IMR-90 (cell line): ENCODE data around the gene TRMO. TPM values are rescaled to one million over a fixed set of nuclear protein-coding genes. Genes with fewer than 3 reads are reported as not detected.
"Not testable (repeated sequence)": the region's sequence is repeated elsewhere in the genome, so short reads cannot be mapped to it uniquely, and the experiment has no call there.

ENCODE experiments used
- ATAC-seq: fragments of 200-7000 bp; cut with Tn5 transposase; 2 replicates; pipeline ENCODE4 v1.9.1; 2020; ENCODE audit warnings: low read depth, mild to moderate bottlenecking, moderate library complexity
- BruUV-seq: library from RNA; stranded (reverse); fragments of 400-500 nt; replicated peaks from 2 replicates; lab custom pipeline; 2021; lab: Mats Ljungman, UMichigan
- CTCF ChIA-PET: fragments of 300-600 bp; formaldehyde crosslinking; extraction: SDS; loops from one replicate; lab custom pipeline; 2021; ENCODE audit warnings: antibody characterized with exemption; lab: Yijun Ruan, JAX
- POLR2A ChIA-PET: fragments of 300-600 bp; sonication (Branson Sonifier 250); formaldehyde crosslinking; loops from one replicate; lab custom pipeline; 2022; ENCODE audit warnings: antibody characterized with exemption; ENCODE audit not compliant: unreplicated experiment; lab: Charles Lee
- DNase-seq: peaks from one replicate; pipeline ENCODE4 v3.0.0; 2013
- H2AFZ ChIP-seq: replicated peaks from 2 replicates; pipeline ENCODE3; 2013; ENCODE audit warnings: low read length, mild to moderate bottlenecking; ENCODE audit not compliant: poor library complexity
- H2AK5ac ChIP-seq: 2 replicates; pipeline ENCODE4 v1.6.1; 2013; ENCODE audit warnings: low read depth, low read length, inconsistent platforms
- H2AK9ac ChIP-seq: replicated peaks from 2 replicates; pipeline ENCODE3; 2013; ENCODE audit warnings: mild to moderate bottlenecking, low read depth, low read length, moderate library complexity; ENCODE audit not compliant: poor library complexity
- H2BK120ac ChIP-seq: 2 replicates; pipeline ENCODE4 v1.6.1; 2013; ENCODE audit warnings: low read depth, low read length, inconsistent platforms
- H2BK15ac ChIP-seq: 3 replicates; pipeline ENCODE4 v1.6.1; 2013; ENCODE audit warnings: low read depth, low read length, inconsistent platforms
- H2BK20ac ChIP-seq: 2 replicates; pipeline ENCODE4 v1.6.1; 2013; ENCODE audit warnings: low read depth, mild to moderate bottlenecking, inconsistent platforms, low read length, moderate library complexity
- H2BK5ac ChIP-seq: 2 replicates; pipeline ENCODE4 v1.6.1; 2013; ENCODE audit warnings: mild to moderate bottlenecking, low read depth, low read length, inconsistent platforms; ENCODE audit not compliant: poor library complexity, severe bottlenecking
- H3K14ac ChIP-seq: replicated peaks from 2 replicates; pipeline ENCODE4 v1.6.1; 2013; ENCODE audit warnings: low read depth, low read length, inconsistent platforms
- H3K18ac ChIP-seq: 2 replicates; pipeline ENCODE4 v1.6.1; 2013; ENCODE audit warnings: low read depth, low read length, control low read depth
- H3K23ac ChIP-seq: 2 replicates; pipeline ENCODE4 v1.6.1; 2013; ENCODE audit warnings: low read depth, low read length, inconsistent platforms
- H3K27ac ChIP-seq: 2 replicates; pipeline ENCODE4 v1.5.1; 2013; ENCODE audit warnings: mild to moderate bottlenecking, control low read depth, low read length; ENCODE audit not compliant: insufficient read depth
- H3K27me3 ChIP-seq: 2 replicates; pipeline ENCODE4 v1.6.1; 2013; ENCODE audit warnings: low read length; ENCODE audit not compliant: control insufficient read depth, insufficient read depth
- H3K36me3 ChIP-seq: 2 replicates; pipeline ENCODE4 v1.6.1; 2013; ENCODE audit warnings: low read length, mixed read lengths; ENCODE audit not compliant: control insufficient read depth, insufficient read depth
- H3K4ac ChIP-seq: 2 replicates; pipeline ENCODE4 v1.6.1; 2013; ENCODE audit warnings: low read depth, low read length, inconsistent platforms
- H3K4me1 ChIP-seq: 2 replicates; pipeline ENCODE4 v1.6.1; 2013; ENCODE audit warnings: low read length, mixed read lengths; ENCODE audit not compliant: control insufficient read depth, insufficient read depth
- H3K4me2 ChIP-seq: 2 replicates; pipeline ENCODE4 v1.6.1; 2013; ENCODE audit warnings: low read depth, mild to moderate bottlenecking, control low read depth, low read length, moderate library complexity
- H3K4me3 ChIP-seq: 2 replicates; pipeline ENCODE4 v1.5.1; 2013; ENCODE audit warnings: low read depth, mild to moderate bottlenecking, control low read depth, low read length, moderate library complexity; ENCODE audit not compliant: insufficient read depth
- H3K56ac ChIP-seq: 2 replicates; pipeline ENCODE4 v1.6.1; 2013; ENCODE audit warnings: low read length, inconsistent platforms; ENCODE audit not compliant: insufficient read depth; ENCODE audit errors: extremely low read depth
- H3K79me1 ChIP-seq, 2 experiments: 2 replicates each; pipeline ENCODE4 v1.6.1; 2013; ENCODE audit warnings: low read length in 2 of 2, inconsistent platforms in 1 of 2, low read depth in 1 of 2
- H3K9ac ChIP-seq: 2 replicates; pipeline ENCODE4 v1.6.1; 2013; ENCODE audit warnings: low read depth, low read length, control low read depth
- H3K9me1 ChIP-seq: 2 replicates; pipeline ENCODE4 v1.6.1; 2013; ENCODE audit warnings: low read length, inconsistent platforms; ENCODE audit not compliant: insufficient read depth
- H3K9me3 ChIP-seq: 2 replicates; pipeline ENCODE4 v1.6.1; 2013; ENCODE audit warnings: low read length; ENCODE audit not compliant: control insufficient read depth, insufficient read depth
- H4K20me1 ChIP-seq: 2 replicates; pipeline ENCODE4 v1.6.1; 2013; ENCODE audit warnings: low read length, inconsistent platforms; ENCODE audit not compliant: insufficient read depth
- H4K5ac ChIP-seq: 2 replicates; pipeline ENCODE4 v1.6.1; 2013; ENCODE audit warnings: mild to moderate bottlenecking, low read depth, low read length, control low read depth
- H4K8ac ChIP-seq, 2 experiments: 2 replicates each; pipeline ENCODE4 v1.6.1; 2013; ENCODE audit warnings: low read depth in 2 of 2, low read length in 2 of 2, control low read depth in 1 of 2, inconsistent platforms in 1 of 2
- H4K91ac ChIP-seq: 2 replicates; pipeline ENCODE4 v1.6.1; 2013; ENCODE audit warnings: low read depth, low read length, inconsistent platforms; ENCODE audit not compliant: insufficient read depth
- WGBS, 2 experiments: methylation state at CpG; one replicate each; pipeline versions ENCODE4 v1.1.5 to v1.1.7; 2013; ENCODE audit warnings: missing lambda C conversion rate in 2 of 2; ENCODE audit not compliant: insufficient read length in 1 of 2; ENCODE audit errors: extremely low coverage in 2 of 2; 5-methylcytosine and 5-hydroxymethylcytosine counted together
- dilution Hi-C: fragments of 300-500 bp; cut with HindIII; formaldehyde crosslinking; loops from one replicate; pipeline ENCODE4 v1.14.3; 2018; ENCODE audit warnings: low sequenced_read_pairs; ENCODE audit not compliant: unreplicated experiment
- in situ Hi-C: fragments of 300-500 bp; cut with MboI; formaldehyde crosslinking; loops from 3 replicates; pipeline ENCODE4 v1.14.3; 2019; ENCODE audit warnings: low sequenced_read_pairs, inconsistent platforms, mixed read lengths
- intact Hi-C: fragments of 100-400 bp; cut with micrococcal nuclease; formaldehyde crosslinking; loops from 2 replicates; pipeline ENCODE4 v1.10.0; 2022
- polyA plus RNA-seq, 3 experiments: library from polyadenylated mRNA; depleted of rRNA; stranded (reverse); fragments of >200 nt; gene quantifications; 2 replicates each; pipeline ENCODE4 v1.2.3, GENCODE V29; 2012; ENCODE audit warnings: low replicate concordance in 1 of 3
- total RNA-seq: library from RNA; depleted of rRNA; stranded (reverse); fragments of >200 nt; gene quantifications from 2 replicates; pipeline ENCODE4 v1.2.3, GENCODE V29; 2012

TRMO gene
- total and polyA plus RNA-seq, 2 of the 4 experiments (the other 2 are of a cell fraction) = 10.2 to 19.9 TPM

- H3K79me1 ChIP-seq, H3K56ac ChIP-seq, H3K4ac ChIP-seq, intact Hi-C loops, H2AK9ac ChIP-seq, H3K14ac ChIP-seq, DNase-seq, H3K9ac ChIP-seq, ATAC-seq, H3K9me1 ChIP-seq, H3K9me3 ChIP-seq, POLR2A ChIA-PET, H3K23ac ChIP-seq, H2BK20ac ChIP-seq, in situ Hi-C loops, H3K18ac ChIP-seq, H2BK120ac ChIP-seq, H3K36me3 ChIP-seq, CTCF ChIA-PET, H2BK5ac ChIP-seq, H3K4me3 ChIP-seq, H3K27ac ChIP-seq, H3K4me1 ChIP-seq, H4K20me1 ChIP-seq, dilution Hi-C loops, BruUV-seq, H2BK15ac ChIP-seq, H4K8ac ChIP-seq, H2AFZ ChIP-seq, H4K5ac ChIP-seq, H2AK5ac ChIP-seq, H3K4me2 ChIP-seq, H4K91ac ChIP-seq: not testable (repeated sequence)
- no CpG with 5 or more reads among the region's 2 CpGs for WGBS, 2 experiments
- H3K27me3 ChIP-seq = peaks cover 29% of the 10 kb centered on the region
Measured at GRCh38 chr9:97947094-97947493, 24.8 kb upstream of the TRMO start.

- H3K18ac ChIP-seq, H4K91ac ChIP-seq, H2AK5ac ChIP-seq, ATAC-seq, H3K36me3 ChIP-seq, H4K20me1 ChIP-seq, H3K9me3 ChIP-seq, H3K9ac ChIP-seq, dilution Hi-C loops, H3K4me1 ChIP-seq, H2BK120ac ChIP-seq, CTCF ChIA-PET, H3K4me2 ChIP-seq, in situ Hi-C loops, intact Hi-C loops, H3K4ac ChIP-seq, H4K8ac ChIP-seq, H2BK5ac ChIP-seq, H3K23ac ChIP-seq, H3K56ac ChIP-seq, H3K14ac ChIP-seq, H2AFZ ChIP-seq, H2BK15ac ChIP-seq, H3K27ac ChIP-seq, BruUV-seq, H3K4me3 ChIP-seq, H2AK9ac ChIP-seq, H2BK20ac ChIP-seq, POLR2A ChIA-PET, DNase-seq, H4K5ac ChIP-seq, H3K9me1 ChIP-seq, H3K79me1 ChIP-seq: not testable (repeated sequence)
- peaks cover 31% of the 10 kb centered on the region for H3K27me3 ChIP-seq
- WGBS, 2 experiments = no CpG with 5 or more reads among the region's 2 CpGs
Measured at GRCh38 chr9:97945470-97945869, 23.2 kb upstream of the TRMO start.
